ENCODE results near the gene ZNF438. TPM values are rescaled to one million over a fixed set of nuclear protein-coding genes. Genes with fewer than 3 reads are reported as not detected.

The ZNF438 gene
- total and polyA plus RNA-seq, 2 of the 8 experiments (the other 6 are each of a cell fraction or from before 2014, with no cell fraction given) = 0.95 to 1.7 TPM

- no peaks in the 10 kb centered on the region for H3K23me2 ChIP-seq (ENCODE audit: low read depth, low read length)
- H3K18ac ChIP-seq (ENCODE audit: extremely low read depth, low read length) = no peak overlapping the region
- ChIA-PET CTCF (ENCODE audit: partially characterized antibody) (interaction anchor here (1.0 to 1.9 kb wide), 2 partner anchors 17 to 131 kb away, joined by 3 to 5 read pairs; no protein-coding TSS in a partner anchor), POLR2A (ENCODE audit: partially characterized antibody) (no interaction called here)
- no peaks in the 10 kb centered on the region for H4K20me1 ChIP-seq (replicated peaks in 1 of 2; ENCODE audit: control insufficient read depth in 1 of 2, insufficient read depth in 2 of 2, low read length in 2 of 2)
- H3K27me3 ChIP-seq (replicated peaks in 1 of 4; ENCODE audit: control insufficient read depth in 3 of 4, extremely low read depth in 1 of 4, insufficient read depth in 3 of 4, low read length in 3 of 4) = no peaks in the 10 kb centered on the region
- no peak overlapping the region for H2AK5ac ChIP-seq (ENCODE audit: low read depth, low read length)
- no peak overlapping the region for H3K56ac ChIP-seq (replicated peaks; ENCODE audit: insufficient read length, low read depth, low read length)
- no peak overlapping the region for H3K27ac ChIP-seq (ENCODE audit: low read depth, low read length)
- TF ChIP-seq SP2 (IDR thresholded peaks at IDR 0.05; ENCODE audit: low read length) (no peak), RBBP5 (IDR thresholded peaks at IDR 0.05; ENCODE audit: borderline replicate concordance, low read depth, low read length) (no peak), TBP (IDR thresholded peaks at IDR 0.05; ENCODE audit: low read depth, low read length) (no peak), TEAD4 (IDR thresholded peaks at IDR 0.05; ENCODE audit: low read depth, low read length) (no peak), CBX5 (IDR thresholded peaks at IDR 0.05; ENCODE audit: low read depth, low read length) (no peak), CHD2 (IDR thresholded peaks at IDR 0.05; ENCODE audit: low read length) (no peak), SP1 (IDR thresholded peaks at IDR 0.05; ENCODE audit: low read depth, low read length) (no peak)
- no peak overlapping the region for H4K91ac ChIP-seq (replicated peaks; ENCODE audit: insufficient read length, low read length)
- no peaks in the 10 kb centered on the region for H3K4me1 ChIP-seq (replicated peaks in 1 of 4; ENCODE audit: control insufficient read depth in 3 of 4, insufficient read depth in 4 of 4, low read length in 3 of 4)
- H3K9ac ChIP-seq (replicated peaks in 1 of 4; ENCODE audit: extremely low read depth in 1 of 4, low read depth in 3 of 4, low read length in 3 of 4) = no peak overlapping the region
- no peaks in the 10 kb centered on the region for H3K36me3 ChIP-seq (ENCODE audit: control insufficient read depth in 2 of 4, insufficient read depth in 4 of 4, low read length in 3 of 4)
- peaks cover 0 to 6% of the 10 kb centered on the region in 2 experiments; a peak in 1 of 4 replicates for H3K9me3 ChIP-seq (ENCODE audit: insufficient read depth in 2 of 2, low read depth in 1 of 2, low read length in 1 of 2)
- WGBS, 2 experiments (ENCODE audit: extremely low coverage in 1 of 2, insufficient coverage in 1 of 2, insufficient read length in 1 of 2, insufficient replicate concordance in 2 of 2, low coverage in 1 of 2, low lambda C conversion rate in 2 of 2, missing lambda C conversion rate in 1 of 2) = 88% methylated on average over 25 of the region's 27 CpGs; no CpG with 5 or more reads in 1 of the 2 experiments
- no peak overlapping the region for H3K14ac ChIP-seq (ENCODE audit: insufficient read length)
- H3K79me2 ChIP-seq (ENCODE audit: control insufficient read depth in 1 of 2, insufficient read depth in 2 of 2, low read length in 2 of 2) = no peaks in the 10 kb centered on the region
- H3K79me1 ChIP-seq (ENCODE audit: low read depth, low read length) = no peaks in the 10 kb centered on the region
- DNase-seq (ENCODE audit: low read depth in 1 of 2, low spot score in 2 of 2) (no peak), FAIRE-seq (no peak)
- H2BK15ac ChIP-seq (ENCODE audit: low read length) = no peak overlapping the region
- no peak overlapping the region for H2BK20ac ChIP-seq (ENCODE audit: low read length)
- no peak overlapping the region for H2BK120ac ChIP-seq (replicated peaks; ENCODE audit: low read depth, low read length)
- no peak overlapping the region for H2BK5ac ChIP-seq (ENCODE audit: low read depth, low read length)
- H3K4ac ChIP-seq (replicated peaks; ENCODE audit: insufficient read length, low read depth, low read length) = no peak overlapping the region
- no peak overlapping the region for H3K4me2 ChIP-seq (ENCODE audit: insufficient read depth in 1 of 2, low read depth in 2 of 2, low read length in 2 of 2)
- H2BK12ac ChIP-seq (ENCODE audit: low read depth, low read length) = no peak overlapping the region
- no peak overlapping the region for H3K23ac ChIP-seq (ENCODE audit: insufficient read length)
- H4K8ac ChIP-seq (ENCODE audit: extremely low read depth, insufficient read depth, low read length) = no peak overlapping the region
- H2AFZ ChIP-seq (ENCODE audit: low read length) = no peak overlapping the region
- H3K4me3 ChIP-seq (ENCODE audit: extremely low read depth in 1 of 4, insufficient read depth in 2 of 4, low read depth in 3 of 4, low read length in 4 of 4) = no peak overlapping the region
- no peak overlapping the region for H4K5ac ChIP-seq (ENCODE audit: insufficient read length, low read depth, low read length)
These were observed 24.0 kb upstream of the ZNF438 start for GRCh38 chr10:31055573-31056251.
